ENCODE results near the gene RPS27A. TPM values are rescaled to one million over a fixed set of nuclear protein-coding genes. Genes with fewer than 3 reads are reported as not detected.

RPS27A gene
- total and polyA plus RNA-seq, 2 experiments from 2014 or later = 1,606 to 1,672 TPM

DNA sequence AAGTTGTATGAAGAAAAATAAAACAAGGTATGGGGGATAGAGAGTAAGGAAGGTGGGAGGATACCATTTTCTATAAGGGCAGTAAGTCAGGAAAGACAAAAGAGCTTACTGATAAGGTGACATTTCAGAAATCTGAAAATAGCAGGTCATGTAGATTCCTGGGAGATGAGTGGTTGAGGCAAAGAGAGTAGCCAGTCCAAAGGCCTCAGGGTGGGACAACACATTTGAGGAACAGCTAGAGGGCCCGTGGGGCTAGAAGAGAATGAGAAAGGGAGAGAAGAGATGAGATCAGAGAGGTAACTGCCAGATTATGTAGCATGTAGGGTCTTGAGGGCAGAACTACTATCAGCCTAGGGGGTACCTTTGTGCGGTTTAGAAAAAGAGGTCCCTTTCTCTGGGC lies 3.3 kb upstream of the RPS27A start (continued):
- TF ChIP-seq, protein P1, sequence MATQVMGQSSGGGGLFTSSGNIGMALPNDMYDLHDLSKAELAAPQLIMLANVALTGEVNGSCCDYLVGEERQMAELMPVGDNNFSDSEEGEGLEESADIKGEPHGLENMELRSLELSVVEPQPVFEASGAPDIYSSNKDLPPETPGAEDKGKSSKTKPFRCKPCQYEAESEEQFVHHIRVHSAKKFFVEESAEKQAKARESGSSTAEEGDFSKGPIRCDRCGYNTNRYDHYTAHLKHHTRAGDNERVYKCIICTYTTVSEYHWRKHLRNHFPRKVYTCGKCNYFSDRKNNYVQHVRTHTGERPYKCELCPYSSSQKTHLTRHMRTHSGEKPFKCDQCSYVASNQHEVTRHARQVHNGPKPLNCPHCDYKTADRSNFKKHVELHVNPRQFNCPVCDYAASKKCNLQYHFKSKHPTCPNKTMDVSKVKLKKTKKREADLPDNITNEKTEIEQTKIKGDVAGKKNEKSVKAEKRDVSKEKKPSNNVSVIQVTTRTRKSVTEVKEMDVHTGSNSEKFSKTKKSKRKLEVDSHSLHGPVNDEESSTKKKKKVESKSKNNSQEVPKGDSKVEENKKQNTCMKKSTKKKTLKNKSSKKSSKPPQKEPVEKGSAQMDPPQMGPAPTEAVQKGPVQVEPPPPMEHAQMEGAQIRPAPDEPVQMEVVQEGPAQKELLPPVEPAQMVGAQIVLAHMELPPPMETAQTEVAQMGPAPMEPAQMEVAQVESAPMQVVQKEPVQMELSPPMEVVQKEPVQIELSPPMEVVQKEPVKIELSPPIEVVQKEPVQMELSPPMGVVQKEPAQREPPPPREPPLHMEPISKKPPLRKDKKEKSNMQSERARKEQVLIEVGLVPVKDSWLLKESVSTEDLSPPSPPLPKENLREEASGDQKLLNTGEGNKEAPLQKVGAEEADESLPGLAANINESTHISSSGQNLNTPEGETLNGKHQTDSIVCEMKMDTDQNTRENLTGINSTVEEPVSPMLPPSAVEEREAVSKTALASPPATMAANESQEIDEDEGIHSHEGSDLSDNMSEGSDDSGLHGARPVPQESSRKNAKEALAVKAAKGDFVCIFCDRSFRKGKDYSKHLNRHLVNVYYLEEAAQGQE (IDR thresholded peaks at IDR 0.05; ENCODE audit: unreplicated experiment) = no peak
- TF ChIP-seq EZH2phosphoT487 (IDR thresholded peaks at IDR 0.05; ENCODE audit: unreplicated experiment) (no peak), JUNB (IDR thresholded peaks at IDR 0.05; ENCODE audit: unreplicated experiment) (no peak), NANOG (IDR thresholded peaks at IDR 0.05; ENCODE audit: borderline replicate concordance) (no peak), ZNF331 (CRISPR knock-in tag; IDR thresholded peaks at IDR 0.05; ENCODE audit: low read depth) (no peak), EZH2 (IDR thresholded peaks at IDR 0.05; ENCODE audit: low read depth, unreplicated experiment) (no peak), CREB1 (CRISPR knock-in tag; IDR thresholded peaks at IDR 0.05; ENCODE audit: low read depth) (no peak)
- TF ChIP-seq, protein P2, sequence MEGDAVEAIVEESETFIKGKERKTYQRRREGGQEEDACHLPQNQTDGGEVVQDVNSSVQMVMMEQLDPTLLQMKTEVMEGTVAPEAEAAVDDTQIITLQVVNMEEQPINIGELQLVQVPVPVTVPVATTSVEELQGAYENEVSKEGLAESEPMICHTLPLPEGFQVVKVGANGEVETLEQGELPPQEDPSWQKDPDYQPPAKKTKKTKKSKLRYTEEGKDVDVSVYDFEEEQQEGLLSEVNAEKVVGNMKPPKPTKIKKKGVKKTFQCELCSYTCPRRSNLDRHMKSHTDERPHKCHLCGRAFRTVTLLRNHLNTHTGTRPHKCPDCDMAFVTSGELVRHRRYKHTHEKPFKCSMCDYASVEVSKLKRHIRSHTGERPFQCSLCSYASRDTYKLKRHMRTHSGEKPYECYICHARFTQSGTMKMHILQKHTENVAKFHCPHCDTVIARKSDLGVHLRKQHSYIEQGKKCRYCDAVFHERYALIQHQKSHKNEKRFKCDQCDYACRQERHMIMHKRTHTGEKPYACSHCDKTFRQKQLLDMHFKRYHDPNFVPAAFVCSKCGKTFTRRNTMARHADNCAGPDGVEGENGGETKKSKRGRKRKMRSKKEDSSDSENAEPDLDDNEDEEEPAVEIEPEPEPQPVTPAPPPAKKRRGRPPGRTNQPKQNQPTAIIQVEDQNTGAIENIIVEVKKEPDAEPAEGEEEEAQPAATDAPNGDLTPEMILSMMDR (conservative IDR thresholded peaks at IDR 0.05; ENCODE audit: low read depth in 2 of 2) = no peak
- TF ChIP-seq, protein P3, sequence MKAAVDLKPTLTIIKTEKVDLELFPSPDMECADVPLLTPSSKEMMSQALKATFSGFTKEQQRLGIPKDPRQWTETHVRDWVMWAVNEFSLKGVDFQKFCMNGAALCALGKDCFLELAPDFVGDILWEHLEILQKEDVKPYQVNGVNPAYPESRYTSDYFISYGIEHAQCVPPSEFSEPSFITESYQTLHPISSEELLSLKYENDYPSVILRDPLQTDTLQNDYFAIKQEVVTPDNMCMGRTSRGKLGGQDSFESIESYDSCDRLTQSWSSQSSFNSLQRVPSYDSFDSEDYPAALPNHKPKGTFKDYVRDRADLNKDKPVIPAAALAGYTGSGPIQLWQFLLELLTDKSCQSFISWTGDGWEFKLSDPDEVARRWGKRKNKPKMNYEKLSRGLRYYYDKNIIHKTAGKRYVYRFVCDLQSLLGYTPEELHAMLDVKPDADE (IDR thresholded peaks at IDR 0.05) = no peak

DNA sequence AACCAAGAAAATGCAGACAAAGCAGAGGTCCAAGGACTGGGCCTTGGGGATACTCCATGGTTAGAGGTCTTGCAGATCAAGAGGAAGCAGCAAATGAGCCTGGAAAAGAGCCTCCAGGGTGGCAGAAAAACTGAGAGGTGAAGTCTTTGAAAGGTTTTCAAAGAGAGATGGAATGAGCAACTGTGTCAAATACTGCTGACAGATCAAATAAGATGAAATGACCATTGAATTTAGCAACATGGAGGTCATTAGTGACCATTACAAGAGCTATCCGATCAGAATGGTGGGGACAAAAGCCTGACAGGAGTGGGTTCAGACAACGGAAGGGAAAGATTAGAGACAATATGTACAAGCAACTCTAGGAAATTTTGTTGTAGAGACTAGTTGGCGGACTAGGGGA lies 1.9 kb upstream of the RPS27A start:
- H4K20me1 ChIP-seq (replicated peaks; ENCODE audit: insufficient read depth) = peaks cover 16% of the 10 kb centered on the region; the same call in 1 of the 2 replicates
- peaks cover 37% of the 10 kb centered on the region for H3K36me3 Mint-ChIP-seq (ENCODE audit: low read depth)
- H3K9me3 Mint-ChIP-seq = no peaks in the 10 kb centered on the region; the same call in 2 of the 3 replicates
- peaks cover 36% of the 10 kb centered on the region for H3K27me3 Mint-ChIP-seq (ENCODE audit: insufficient read depth, low read depth, poor library complexity)
- H2AFZ ChIP-seq = no peak overlapping the region
- H3K36me3 ChIP-seq (ENCODE audit: insufficient read depth) = peaks cover 26% of the 10 kb centered on the region
- no peak for DNase-seq (ENCODE audit: low spot score)
- H3K27me3 ChIP-seq (ENCODE audit: insufficient read depth) = no peaks in the 10 kb centered on the region
- H3K27ac Mint-ChIP-seq = no peak overlapping the region; the same call in 1 of the 2 replicates
- no peak overlapping the region; the same call in 1 of the 2 replicates for H3K4me2 ChIP-seq
- H3K27ac ChIP-seq (ENCODE audit: low read depth) = no peak overlapping the region
- no peak for ATAC-seq
- H3F3A ChIP-seq (replicated peaks; ENCODE audit: low read depth) = peaks cover 28% of the 10 kb centered on the region
- H3K4me1 Mint-ChIP-seq = peaks cover 21% of the 10 kb centered on the region
- peaks cover 51% of the 10 kb centered on the region for H3K79me2 ChIP-seq (replicated peaks; ENCODE audit: insufficient read depth)
- H3K4me3 Mint-ChIP-seq = peak overlapping the region; percentile 94
- H3K4me1 ChIP-seq (ENCODE audit: insufficient read depth) = peaks cover 18% of the 10 kb centered on the region
- H3K4me3 ChIP-seq = peak overlapping the region; percentile 90; the same call in 1 of the 2 replicates
- 0 out of 2 replicates have a peak, but pooled peaks cover 6% of the 10 kb centered on the region for H3K9me2 ChIP-seq (ENCODE audit: insufficient read depth)
- no peak for TF ChIP-seq ZNF114 (CRISPR knock-in tag; IDR thresholded peaks at IDR 0.05)
- no peak for TF ChIP-seq JUNB (IDR thresholded peaks at IDR 0.05; ENCODE audit: unreplicated experiment)
- no peak for TF ChIP-seq STAT1 (IDR thresholded peaks at IDR 0.05; ENCODE audit: unreplicated experiment)
- TF ChIP-seq EZH2phosphoT487 (IDR thresholded peaks at IDR 0.05; ENCODE audit: unreplicated experiment) = no peak
- TF ChIP-seq NANOG (IDR thresholded peaks at IDR 0.05; ENCODE audit: borderline replicate concordance) = no peak
- TF ChIP-seq ZNF331 (CRISPR knock-in tag; IDR thresholded peaks at IDR 0.05; ENCODE audit: low read depth) = no peak
- no peak for TF ChIP-seq EZH2 (IDR thresholded peaks at IDR 0.05; ENCODE audit: low read depth, unreplicated experiment)
- no peak for TF ChIP-seq POLR2AphosphoS5 (IDR thresholded peaks at IDR 0.05; ENCODE audit: low read depth)
- TF ChIP-seq CREB1 (CRISPR knock-in tag; IDR thresholded peaks at IDR 0.05; ENCODE audit: low read depth) = no peak
